ENCODE results near the gene NGB. TPM values are rescaled to one million over a fixed set of nuclear protein-coding genes. Genes with fewer than 3 reads are reported as not detected.

The NGB gene
- total RNA-seq, 1 donor from 2014 or later: not detected

DNA sequence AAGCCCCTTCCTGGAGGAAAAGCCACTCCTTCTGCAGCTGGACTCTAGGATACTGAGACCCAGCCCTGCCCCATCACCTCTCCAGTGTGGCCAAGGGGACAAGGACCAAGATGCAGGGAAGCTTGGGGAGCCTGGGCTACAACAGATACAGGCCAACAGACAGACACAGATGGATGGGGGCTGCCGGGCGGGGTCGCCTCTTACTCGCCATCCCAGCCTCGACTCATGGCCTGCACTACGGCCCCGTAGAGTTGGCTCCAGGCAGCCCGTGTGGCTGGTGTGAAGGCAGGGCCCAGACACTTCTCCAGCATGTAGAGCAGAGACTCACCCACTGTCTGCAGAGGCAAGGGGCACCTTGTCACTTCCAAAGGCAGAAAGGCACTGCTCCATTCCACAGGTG is 4.7 kb downstream of the NGB start:
- H3K36me3 ChIP-seq (ENCODE audit: control insufficient read depth, insufficient read depth, low read length): no peaks in the 10 kb centered on the region
- H3K27me3 ChIP-seq (ENCODE audit: control insufficient read depth, insufficient read depth, low read length): peaks cover 36% of the 10 kb centered on the region
- no peak for DNase-seq (ENCODE audit: low read depth)
- H3K4me3 ChIP-seq (ENCODE audit: low read depth, low read length): no peak overlapping the region
- TF ChIP-seq, protein P1, sequence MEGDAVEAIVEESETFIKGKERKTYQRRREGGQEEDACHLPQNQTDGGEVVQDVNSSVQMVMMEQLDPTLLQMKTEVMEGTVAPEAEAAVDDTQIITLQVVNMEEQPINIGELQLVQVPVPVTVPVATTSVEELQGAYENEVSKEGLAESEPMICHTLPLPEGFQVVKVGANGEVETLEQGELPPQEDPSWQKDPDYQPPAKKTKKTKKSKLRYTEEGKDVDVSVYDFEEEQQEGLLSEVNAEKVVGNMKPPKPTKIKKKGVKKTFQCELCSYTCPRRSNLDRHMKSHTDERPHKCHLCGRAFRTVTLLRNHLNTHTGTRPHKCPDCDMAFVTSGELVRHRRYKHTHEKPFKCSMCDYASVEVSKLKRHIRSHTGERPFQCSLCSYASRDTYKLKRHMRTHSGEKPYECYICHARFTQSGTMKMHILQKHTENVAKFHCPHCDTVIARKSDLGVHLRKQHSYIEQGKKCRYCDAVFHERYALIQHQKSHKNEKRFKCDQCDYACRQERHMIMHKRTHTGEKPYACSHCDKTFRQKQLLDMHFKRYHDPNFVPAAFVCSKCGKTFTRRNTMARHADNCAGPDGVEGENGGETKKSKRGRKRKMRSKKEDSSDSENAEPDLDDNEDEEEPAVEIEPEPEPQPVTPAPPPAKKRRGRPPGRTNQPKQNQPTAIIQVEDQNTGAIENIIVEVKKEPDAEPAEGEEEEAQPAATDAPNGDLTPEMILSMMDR (IDR thresholded peaks at IDR 0.05; ENCODE audit: insufficient read depth, low read length, poor library complexity, severe bottlenecking): no peak

DNA sequence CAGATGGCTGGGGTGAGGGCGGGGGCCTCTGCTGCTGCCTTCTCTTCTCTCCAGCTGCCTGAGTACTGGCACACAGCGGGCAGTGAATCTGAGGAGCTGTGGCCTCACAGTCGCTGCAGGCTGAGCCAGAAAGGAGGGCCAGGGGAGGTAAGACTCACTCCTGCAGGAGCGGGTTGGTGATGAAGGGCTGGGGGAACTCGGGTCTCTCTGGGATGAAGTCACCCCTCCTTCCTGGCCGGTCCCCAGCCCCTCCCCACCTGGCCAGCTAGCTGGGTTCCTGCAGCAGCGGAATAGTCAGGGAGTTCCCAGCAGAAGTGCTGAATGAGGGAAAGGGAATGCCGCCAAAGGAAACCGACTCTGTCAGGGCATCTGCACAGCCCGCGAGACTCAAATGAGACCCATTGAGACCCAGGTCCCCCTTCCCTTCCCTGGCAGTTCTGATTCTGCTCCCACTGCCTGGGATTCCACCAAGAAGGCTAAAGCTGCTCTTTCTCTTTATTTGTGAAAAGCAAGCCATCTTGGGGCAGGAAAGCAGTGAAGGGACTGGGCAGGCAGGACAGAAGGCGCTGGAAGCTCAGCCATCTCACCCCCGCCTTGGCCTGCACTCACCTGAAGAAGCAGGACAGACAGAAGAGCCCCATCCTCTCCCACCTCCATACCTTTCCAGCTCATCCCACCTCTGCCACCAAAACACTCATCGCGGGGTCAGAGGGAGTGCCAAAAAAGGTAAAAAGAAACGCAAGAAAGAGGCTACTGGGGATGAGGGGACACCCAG is 5.3 kb downstream of the NGB start:
- H3K36me3 ChIP-seq (ENCODE audit: control insufficient read depth, insufficient read depth, low read length): no peaks in the 10 kb centered on the region
- TF ChIP-seq, protein P1 (IDR thresholded peaks at IDR 0.05; ENCODE audit: insufficient read depth, low read length, poor library complexity, severe bottlenecking): no peak
- peaks cover 30% of the 10 kb centered on the region for H3K27me3 ChIP-seq (ENCODE audit: control insufficient read depth, insufficient read depth, low read length)
- no peak overlapping the region for H3K4me3 ChIP-seq (ENCODE audit: low read depth, low read length)
- DNase-seq (ENCODE audit: low read depth): no peak

DNA sequence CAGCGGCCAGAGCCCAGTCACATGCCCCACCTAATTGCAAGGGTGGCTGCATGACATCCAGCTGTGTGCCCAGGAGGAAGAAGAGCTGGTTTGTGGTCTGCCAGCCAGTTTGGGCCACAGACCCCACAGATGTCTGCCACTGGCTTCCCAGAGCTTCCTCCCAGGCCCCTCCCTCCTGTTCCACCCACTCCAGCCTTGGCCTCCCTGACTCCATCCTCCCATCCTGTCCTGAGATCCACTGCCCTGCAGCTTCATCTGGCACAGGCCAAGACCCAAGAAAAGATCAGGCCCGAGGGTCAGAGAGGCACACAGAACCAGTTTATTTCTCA is 5.9 kb downstream of the NGB start:
- peaks cover 26% of the 10 kb centered on the region for H3K27me3 ChIP-seq (ENCODE audit: control insufficient read depth, insufficient read depth, low read length)
- no peak overlapping the region for H3K4me3 ChIP-seq (ENCODE audit: low read depth, low read length)
- H3K36me3 ChIP-seq (ENCODE audit: control insufficient read depth, insufficient read depth, low read length): no peaks in the 10 kb centered on the region
- TF ChIP-seq, protein P1 (IDR thresholded peaks at IDR 0.05; ENCODE audit: insufficient read depth, low read length, poor library complexity, severe bottlenecking): no peak
- no peak for DNase-seq (ENCODE audit: low read depth)

DNA sequence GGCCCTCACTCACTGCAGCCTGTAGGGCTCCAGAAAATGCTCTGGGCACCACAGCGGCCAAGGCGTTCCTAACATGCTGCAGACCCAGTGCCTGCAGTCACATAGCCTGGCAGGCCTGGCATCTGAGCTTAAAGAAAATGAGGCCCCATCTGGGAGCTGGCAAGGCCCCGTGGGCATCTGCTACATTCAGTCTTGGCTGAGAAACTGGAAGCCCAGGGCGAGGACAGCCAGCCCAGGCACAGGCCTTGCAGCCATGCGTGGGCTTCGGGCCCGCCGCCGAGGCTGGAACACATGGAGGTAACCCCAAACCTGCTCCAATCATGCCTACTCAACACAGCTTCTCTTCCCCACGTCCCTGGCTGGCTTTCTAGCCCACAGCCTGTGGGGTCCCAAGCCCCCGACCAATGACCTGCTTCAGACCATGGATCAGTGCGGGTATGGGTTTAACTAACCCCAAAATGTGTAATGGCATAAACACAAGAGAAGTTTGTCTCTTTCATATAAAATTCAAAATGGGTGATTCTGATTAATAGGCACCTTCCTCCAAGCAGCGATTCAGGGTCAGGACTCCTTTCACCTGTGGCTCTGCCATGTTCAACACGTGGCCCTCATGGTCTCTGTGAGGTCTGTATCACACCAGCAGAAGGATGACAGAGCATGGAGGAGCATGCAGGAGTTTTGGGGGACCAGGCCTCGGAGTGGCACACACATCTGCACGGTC is 6.4 kb downstream of the NGB start:
- H3K36me3 ChIP-seq (ENCODE audit: control insufficient read depth, insufficient read depth, low read length): no peaks in the 10 kb centered on the region
- H3K27me3 ChIP-seq (ENCODE audit: control insufficient read depth, insufficient read depth, low read length): peaks cover 25% of the 10 kb centered on the region
- TF ChIP-seq, protein P1 (IDR thresholded peaks at IDR 0.05; ENCODE audit: insufficient read depth, low read length, poor library complexity, severe bottlenecking): no peak
- DNase-seq (ENCODE audit: low read depth): no peak
- no peak overlapping the region for H3K4me3 ChIP-seq (ENCODE audit: low read depth, low read length)

DNA sequence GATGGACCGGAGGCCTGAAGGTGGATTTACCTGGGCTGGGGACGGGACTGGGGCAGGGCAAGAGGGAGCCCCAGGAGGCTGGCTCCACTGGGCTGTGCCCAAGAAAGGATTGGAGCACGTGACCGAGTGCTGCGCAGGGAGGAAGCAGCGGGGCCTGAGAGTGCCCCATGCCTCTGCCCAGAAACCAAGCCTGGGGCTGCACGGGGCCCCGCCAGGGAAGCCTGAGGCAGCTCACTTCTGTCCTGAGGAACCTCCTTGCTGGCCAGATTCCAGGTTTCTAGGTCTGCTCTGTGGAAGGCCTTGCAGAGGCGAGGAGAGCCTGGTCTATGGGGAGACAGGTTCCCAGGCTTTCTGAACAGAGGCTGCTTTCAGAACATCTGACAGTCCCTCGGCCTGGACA is 10.4 kb downstream of the NGB start:
- Histone ChIP-seq H3K27me3 (ENCODE audit: control insufficient read depth, insufficient read depth, low read length) (peaks cover 9% of the 10 kb centered on the region), H3K36me3 (ENCODE audit: control insufficient read depth, insufficient read depth, low read length) (no peaks in the 10 kb centered on the region), H3K4me3 (ENCODE audit: low read depth, low read length) (no peak overlapping the region)
- no peak for DNase-seq (ENCODE audit: low read depth)
- TF ChIP-seq, protein P1 (IDR thresholded peaks at IDR 0.05; ENCODE audit: insufficient read depth, low read length, poor library complexity, severe bottlenecking): no peak

Measured in kidney epithelial cell (primary cell).